ENCODE data around the gene GNAQ. TPM values are rescaled to one million over a fixed set of nuclear protein-coding genes. Genes with fewer than 3 reads are reported as not detected.

Gene GNAQ
- total RNA-seq, 3 donors from 2014 or later (not counting 1 experiment from before 2014, with no cell fraction given) = 17.8 to 51.6 (median 24.5) TPM

DNA sequence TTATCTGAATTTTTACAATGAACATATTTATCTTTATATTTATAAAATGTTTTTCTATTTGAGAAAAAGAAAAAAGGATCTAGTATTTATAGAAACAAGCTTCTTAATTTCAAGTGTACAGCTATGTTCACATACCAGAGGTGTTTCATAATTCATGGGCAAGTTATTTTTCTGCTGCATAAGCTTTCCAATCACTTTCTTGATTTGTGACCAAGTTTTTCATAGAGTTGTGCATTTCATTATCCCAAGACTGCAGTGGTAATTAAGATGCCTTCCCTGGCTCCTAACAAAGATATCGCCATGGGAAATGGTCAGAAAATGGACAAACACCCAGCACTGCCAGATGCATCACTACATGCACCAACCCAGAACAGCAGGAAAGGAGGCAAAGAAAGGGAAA is 124.6 kb downstream of the GNAQ start:
- ATAC-seq (no peak), DNase-seq (no peak)
- 100% methylated on average over 1 of the region's 1 CpG for WGBS (ENCODE audit: insufficient coverage)
- Histone ChIP-seq H3K36me3 (ENCODE audit: control insufficient read depth, insufficient read depth, low read length) (no peaks in the 10 kb centered on the region), H3K4me1 (ENCODE audit: control insufficient read depth, insufficient read depth, low read length) (peaks cover 3% of the 10 kb centered on the region), H3K4me3 (ENCODE audit: low read length) (no peak overlapping the region), H3K9me3 (ENCODE audit: control insufficient read depth, insufficient read depth, low read length) (no peaks in the 10 kb centered on the region), H3K27me3 (ENCODE audit: control insufficient read depth, insufficient read depth, low read length) (no peaks in the 10 kb centered on the region), H3K27ac (ENCODE audit: low read length) (no peak overlapping the region)
- H3K4me3 Mint-ChIP-seq = no peak overlapping the region
- H3K9me3 Mint-ChIP-seq = no peaks in the 10 kb centered on the region
- intact Hi-C loops (cut with micrococcal nuclease) = no loop called here
- TF ChIP-seq, protein P1, sequence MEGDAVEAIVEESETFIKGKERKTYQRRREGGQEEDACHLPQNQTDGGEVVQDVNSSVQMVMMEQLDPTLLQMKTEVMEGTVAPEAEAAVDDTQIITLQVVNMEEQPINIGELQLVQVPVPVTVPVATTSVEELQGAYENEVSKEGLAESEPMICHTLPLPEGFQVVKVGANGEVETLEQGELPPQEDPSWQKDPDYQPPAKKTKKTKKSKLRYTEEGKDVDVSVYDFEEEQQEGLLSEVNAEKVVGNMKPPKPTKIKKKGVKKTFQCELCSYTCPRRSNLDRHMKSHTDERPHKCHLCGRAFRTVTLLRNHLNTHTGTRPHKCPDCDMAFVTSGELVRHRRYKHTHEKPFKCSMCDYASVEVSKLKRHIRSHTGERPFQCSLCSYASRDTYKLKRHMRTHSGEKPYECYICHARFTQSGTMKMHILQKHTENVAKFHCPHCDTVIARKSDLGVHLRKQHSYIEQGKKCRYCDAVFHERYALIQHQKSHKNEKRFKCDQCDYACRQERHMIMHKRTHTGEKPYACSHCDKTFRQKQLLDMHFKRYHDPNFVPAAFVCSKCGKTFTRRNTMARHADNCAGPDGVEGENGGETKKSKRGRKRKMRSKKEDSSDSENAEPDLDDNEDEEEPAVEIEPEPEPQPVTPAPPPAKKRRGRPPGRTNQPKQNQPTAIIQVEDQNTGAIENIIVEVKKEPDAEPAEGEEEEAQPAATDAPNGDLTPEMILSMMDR (IDR thresholded peaks at IDR 0.05) = no peak
- H3K27ac Mint-ChIP-seq = no peak overlapping the region
- H3K27me3 Mint-ChIP-seq (ENCODE audit: low read depth in 2 of 2) = no peaks in the 10 kb centered on the region
- H3K36me3 Mint-ChIP-seq = no peaks in the 10 kb centered on the region
- H3K4me1 Mint-ChIP-seq = peaks cover 24 to 33% of the 10 kb centered on the region in 2 donors

DNA sequence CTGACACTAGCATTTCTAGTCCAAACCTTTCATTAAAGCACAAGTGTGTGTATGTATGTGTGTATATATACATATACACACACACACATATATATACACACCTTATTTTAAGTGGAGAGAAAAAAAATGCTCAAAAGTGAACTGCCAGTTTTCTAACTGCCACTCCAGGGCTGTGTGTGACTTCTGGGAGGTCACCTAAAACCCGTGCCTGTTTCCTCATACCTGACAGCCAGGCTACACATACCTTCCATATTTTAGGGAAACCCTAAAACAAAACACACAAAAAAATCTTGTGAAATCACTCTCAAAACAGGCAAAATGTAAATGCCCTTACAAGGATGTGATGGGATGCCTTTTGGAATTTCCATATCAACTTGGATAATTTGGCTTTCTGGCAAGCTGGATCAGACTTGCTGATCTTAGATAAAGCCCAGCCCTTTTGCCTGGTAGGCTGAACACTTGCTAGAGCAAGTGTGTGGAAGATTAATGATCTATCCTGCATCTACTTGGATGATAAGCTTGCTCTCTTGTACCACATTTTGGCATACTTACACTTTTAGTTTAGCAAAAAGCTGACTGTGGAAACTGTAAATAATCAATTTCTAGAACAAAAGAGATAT is 127.8 kb downstream of the GNAQ start:
- no peak overlapping the region for H3K4me3 ChIP-seq (ENCODE audit: low read length)
- peaks cover 8 to 17% of the 10 kb centered on the region in 2 donors for H3K4me1 Mint-ChIP-seq
- H3K4me3 Mint-ChIP-seq = no peak overlapping the region
- H3K27ac Mint-ChIP-seq = no peak overlapping the region
- 50% methylated on average over 1 of the region's 1 CpG for WGBS (ENCODE audit: insufficient coverage)
- no peaks in the 10 kb centered on the region for H3K9me3 ChIP-seq (ENCODE audit: control insufficient read depth, insufficient read depth, low read length)
- no peaks in the 10 kb centered on the region for H3K36me3 ChIP-seq (ENCODE audit: control insufficient read depth, insufficient read depth, low read length)
- DNase-seq (no peak), ATAC-seq (no peak)
- H3K9me3 Mint-ChIP-seq = no peaks in the 10 kb centered on the region
- H3K4me1 ChIP-seq (ENCODE audit: control insufficient read depth, insufficient read depth, low read length) = no peaks in the 10 kb centered on the region
- H3K36me3 Mint-ChIP-seq = no peaks in the 10 kb centered on the region
- H3K27ac ChIP-seq (ENCODE audit: low read length) = no peak overlapping the region
- TF ChIP-seq, protein P1 (IDR thresholded peaks at IDR 0.05) = no peak
- H3K27me3 Mint-ChIP-seq (ENCODE audit: low read depth in 2 of 2) = no peaks in the 10 kb centered on the region
- no peaks in the 10 kb centered on the region for H3K27me3 ChIP-seq (ENCODE audit: control insufficient read depth, insufficient read depth, low read length)
- intact Hi-C loops (cut with micrococcal nuclease) = no loop called here

DNA sequence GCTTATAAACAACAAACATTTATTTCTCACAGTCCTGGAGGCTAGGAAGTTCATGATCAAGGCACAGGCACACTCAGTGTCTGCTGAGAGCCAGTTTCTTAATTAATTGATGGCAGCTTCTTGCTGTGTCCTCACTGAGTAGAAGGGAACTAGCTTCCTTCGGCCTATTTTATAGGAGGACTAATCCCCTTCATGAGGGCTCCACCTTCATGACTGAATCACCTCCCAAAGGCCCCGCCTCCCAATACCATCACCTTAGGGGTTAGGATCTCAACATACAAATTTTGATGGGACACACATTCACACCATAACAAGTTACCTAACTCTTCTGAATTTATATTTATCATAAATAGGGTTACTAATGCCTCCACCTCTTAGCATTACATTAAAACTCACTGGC is 129.8 kb downstream of the GNAQ start:
- no peaks in the 10 kb centered on the region for H3K36me3 Mint-ChIP-seq
- TF ChIP-seq, protein P1 (IDR thresholded peaks at IDR 0.05) = no peak
- 88% methylated on average over 1 of the region's 2 CpGs for WGBS (ENCODE audit: insufficient coverage)
- peaks cover 0 to 10% of the 10 kb centered on the region in 2 donors for H3K4me1 Mint-ChIP-seq
- DNase-seq (no peak), ATAC-seq (no peak)
- H3K9me3 ChIP-seq (ENCODE audit: control insufficient read depth, insufficient read depth, low read length) = no peaks in the 10 kb centered on the region
- no peak overlapping the region for H3K4me3 ChIP-seq (ENCODE audit: low read length)
- H3K4me3 Mint-ChIP-seq = no peak overlapping the region
- no peaks in the 10 kb centered on the region for H3K9me3 Mint-ChIP-seq
- H3K36me3 ChIP-seq (ENCODE audit: control insufficient read depth, insufficient read depth, low read length) = no peaks in the 10 kb centered on the region
- no peak overlapping the region for H3K27ac ChIP-seq (ENCODE audit: low read length)
- no peaks in the 10 kb centered on the region for H3K27me3 ChIP-seq (ENCODE audit: control insufficient read depth, insufficient read depth, low read length)
- no peaks in the 10 kb centered on the region for H3K4me1 ChIP-seq (ENCODE audit: control insufficient read depth, insufficient read depth, low read length)
- no peak overlapping the region for H3K27ac Mint-ChIP-seq
- intact Hi-C loops (cut with micrococcal nuclease) = no loop called here
- no peaks in the 10 kb centered on the region for H3K27me3 Mint-ChIP-seq (ENCODE audit: low read depth in 2 of 2)

DNA sequence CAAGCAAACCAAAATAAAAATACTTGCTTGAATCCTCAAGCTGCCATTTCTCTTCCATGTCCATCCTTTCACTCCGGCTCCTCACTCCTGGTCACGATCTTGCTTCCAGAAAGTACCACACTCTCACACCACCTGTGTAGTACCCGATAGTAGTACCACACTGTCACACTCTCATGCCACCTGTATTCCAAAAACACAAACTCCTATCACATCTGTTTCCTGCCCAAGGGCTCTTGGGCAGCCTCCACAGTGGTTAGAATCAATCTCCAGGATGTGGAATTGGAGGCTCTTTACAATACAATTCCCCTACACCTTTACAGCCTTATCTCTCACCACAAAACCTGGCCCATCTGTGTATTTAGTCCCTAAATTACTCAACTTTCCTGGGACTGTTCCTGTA is 130.6 kb downstream of the GNAQ start:
- Mint-ChIP-seq H3K9me3 (no peaks in the 10 kb centered on the region), H3K27me3 (ENCODE audit: low read depth in 2 of 2) (no peaks in the 10 kb centered on the region), H3K36me3 (no peaks in the 10 kb centered on the region), H3K27ac (no peak overlapping the region), H3K4me1 (peaks cover 0 to 10% of the 10 kb centered on the region in 2 donors), H3K4me3 (no peak overlapping the region)
- H3K27ac ChIP-seq (ENCODE audit: low read length) = no peak overlapping the region
- H3K9me3 ChIP-seq (ENCODE audit: control insufficient read depth, insufficient read depth, low read length) = no peaks in the 10 kb centered on the region
- intact Hi-C loops (cut with micrococcal nuclease) = no loop called here
- WGBS (ENCODE audit: insufficient coverage) = 66% methylated on average over 3 of the region's 3 CpGs
- ATAC-seq (no peak), DNase-seq (no peak)
- TF ChIP-seq, protein P1 (IDR thresholded peaks at IDR 0.05) = no peak
- H3K27me3 ChIP-seq (ENCODE audit: control insufficient read depth, insufficient read depth, low read length) = no peaks in the 10 kb centered on the region
- H3K4me3 ChIP-seq (ENCODE audit: low read length) = no peak overlapping the region
- no peaks in the 10 kb centered on the region for H3K36me3 ChIP-seq (ENCODE audit: control insufficient read depth, insufficient read depth, low read length)
- H3K4me1 ChIP-seq (ENCODE audit: control insufficient read depth, insufficient read depth, low read length) = no peaks in the 10 kb centered on the region

All from natural killer cell (primary cell).